HG03064 (cell line): ENCODE data around the gene LMCD1.

ENCODE experiments used
- ATAC-seq: cut with Tn5 transposase; IDR thresholded peaks from one replicate; pipeline ENCODE4 v1.9.1; 2021; ENCODE audit warnings: low read depth; ENCODE audit not compliant: unreplicated experiment

The LMCD1 gene

GRCh38 chr3:8608041-8608790 is 106.6 kb downstream of the LMCD1 start:
- ATAC-seq: no peak

- ATAC-seq: no peak
Observed at GRCh38 chr3:8608791-8609467, 107.3 kb downstream of the LMCD1 start.

GRCh38 chr3:8610951-8611350 is 109.3 kb downstream of the LMCD1 start:
- ATAC-seq: no peak

- ATAC-seq: no peak
Observed at GRCh38 chr3:8617921-8618320, 116.3 kb downstream of the LMCD1 start.

GRCh38 chr3:8618950-8619349 is 117.3 kb downstream of the LMCD1 start:
- ATAC-seq: no peak

DNA sequence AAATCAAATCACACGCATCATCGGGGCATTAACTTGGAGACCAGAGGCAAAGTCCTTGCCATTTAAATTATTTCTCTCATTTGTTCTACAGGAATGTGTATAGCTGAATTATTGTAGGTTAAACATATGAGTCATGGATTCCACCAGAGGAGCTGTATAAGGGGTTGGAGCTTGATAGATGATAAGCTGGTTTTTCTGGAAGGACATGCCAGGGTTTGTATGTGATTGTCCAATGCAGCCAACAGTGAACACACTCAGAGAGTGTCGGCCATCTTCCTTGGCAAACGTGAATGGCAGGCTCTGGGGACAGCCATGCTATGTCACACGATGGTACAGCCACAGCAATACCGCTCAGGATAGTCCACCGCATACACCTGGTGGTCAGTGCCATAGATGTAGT is 117.9 kb downstream of the LMCD1 start:
- no peak for ATAC-seq

DNA sequence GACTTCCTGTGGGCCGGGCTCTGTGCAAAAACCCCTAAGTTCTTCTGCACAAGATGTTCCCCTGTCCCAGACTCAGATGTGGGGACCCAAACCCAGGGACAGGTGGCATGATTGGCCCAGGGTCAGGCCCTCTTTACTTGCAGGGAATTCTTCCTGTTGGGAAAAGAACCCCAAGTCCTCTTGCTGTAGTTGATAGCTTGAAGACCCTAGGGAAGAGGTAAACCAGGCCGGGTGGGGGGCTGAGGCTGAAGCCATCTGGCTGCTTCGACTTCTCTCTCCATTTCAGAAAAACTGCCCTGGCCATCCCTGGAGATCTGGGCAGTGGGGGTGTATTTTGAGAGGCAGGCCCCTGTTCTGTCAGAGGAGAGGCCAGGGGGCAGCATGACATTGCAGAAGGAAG is 119.5 kb downstream of the LMCD1 start:
- no peak for ATAC-seq

GRCh38 chr3:8621872-8622271 is 120.2 kb downstream of the LMCD1 start:
- no peak for ATAC-seq

- peak; percentile 91 for ATAC-seq
Observed at GRCh38 chr3:8622873-8623691, 121.5 kb downstream of the LMCD1 start.

GRCh38 chr3:8623741-8624140 is 122.1 kb downstream of the LMCD1 start:
- ATAC-seq: no peak
